ENCODE measurements around the gene DNAH3. TPM values are rescaled to one million over a fixed set of nuclear protein-coding genes. Genes with fewer than 3 reads are reported as not detected.

DNAH3 gene
- polyA plus RNA-seq, 2 of the 4 experiments (the other 2 are of a cell fraction) = 0.37 to 0.81 TPM

- Histone ChIP-seq H3K4me1 (no peaks in the 10 kb centered on the region), H3K9me3 (no peaks in the 10 kb centered on the region), H3K4me2 (no peak overlapping the region), H3K4me3 (no peak overlapping the region), H3K27ac (no peak overlapping the region)
- POLR2A ChIA-PET = no interaction called here
- no peak for ATAC-seq
- CTCF ChIA-PET = interaction anchor here (0.7 kb wide), 1 partner anchor 92 kb away, joined by 3 read pairs; no protein-coding TSS in a partner anchor
- 37% methylated on average over 6 of the region's 6 CpGs for WGBS (ENCODE audit: missing lambda C conversion rate)
- TF ChIP-seq, protein P1, sequence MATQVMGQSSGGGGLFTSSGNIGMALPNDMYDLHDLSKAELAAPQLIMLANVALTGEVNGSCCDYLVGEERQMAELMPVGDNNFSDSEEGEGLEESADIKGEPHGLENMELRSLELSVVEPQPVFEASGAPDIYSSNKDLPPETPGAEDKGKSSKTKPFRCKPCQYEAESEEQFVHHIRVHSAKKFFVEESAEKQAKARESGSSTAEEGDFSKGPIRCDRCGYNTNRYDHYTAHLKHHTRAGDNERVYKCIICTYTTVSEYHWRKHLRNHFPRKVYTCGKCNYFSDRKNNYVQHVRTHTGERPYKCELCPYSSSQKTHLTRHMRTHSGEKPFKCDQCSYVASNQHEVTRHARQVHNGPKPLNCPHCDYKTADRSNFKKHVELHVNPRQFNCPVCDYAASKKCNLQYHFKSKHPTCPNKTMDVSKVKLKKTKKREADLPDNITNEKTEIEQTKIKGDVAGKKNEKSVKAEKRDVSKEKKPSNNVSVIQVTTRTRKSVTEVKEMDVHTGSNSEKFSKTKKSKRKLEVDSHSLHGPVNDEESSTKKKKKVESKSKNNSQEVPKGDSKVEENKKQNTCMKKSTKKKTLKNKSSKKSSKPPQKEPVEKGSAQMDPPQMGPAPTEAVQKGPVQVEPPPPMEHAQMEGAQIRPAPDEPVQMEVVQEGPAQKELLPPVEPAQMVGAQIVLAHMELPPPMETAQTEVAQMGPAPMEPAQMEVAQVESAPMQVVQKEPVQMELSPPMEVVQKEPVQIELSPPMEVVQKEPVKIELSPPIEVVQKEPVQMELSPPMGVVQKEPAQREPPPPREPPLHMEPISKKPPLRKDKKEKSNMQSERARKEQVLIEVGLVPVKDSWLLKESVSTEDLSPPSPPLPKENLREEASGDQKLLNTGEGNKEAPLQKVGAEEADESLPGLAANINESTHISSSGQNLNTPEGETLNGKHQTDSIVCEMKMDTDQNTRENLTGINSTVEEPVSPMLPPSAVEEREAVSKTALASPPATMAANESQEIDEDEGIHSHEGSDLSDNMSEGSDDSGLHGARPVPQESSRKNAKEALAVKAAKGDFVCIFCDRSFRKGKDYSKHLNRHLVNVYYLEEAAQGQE (IDR thresholded peaks at IDR 0.05) = no peak
- no peak for TF ChIP-seq BHLHE40 (IDR thresholded peaks at IDR 0.05; ENCODE audit: low read depth, low read length)
- no peak for TF ChIP-seq NPAS2 (CRISPR knock-in tag; IDR thresholded peaks at IDR 0.05; ENCODE audit: borderline replicate concordance)
- no peak for TF ChIP-seq BCL3 (IDR thresholded peaks at IDR 0.05)
- TF ChIP-seq HDAC2 (IDR thresholded peaks at IDR 0.05) = no peak
- no peak for TF ChIP-seq KDM1A (IDR thresholded peaks at IDR 0.05; ENCODE audit: low read depth)
- TF ChIP-seq, protein P2, sequence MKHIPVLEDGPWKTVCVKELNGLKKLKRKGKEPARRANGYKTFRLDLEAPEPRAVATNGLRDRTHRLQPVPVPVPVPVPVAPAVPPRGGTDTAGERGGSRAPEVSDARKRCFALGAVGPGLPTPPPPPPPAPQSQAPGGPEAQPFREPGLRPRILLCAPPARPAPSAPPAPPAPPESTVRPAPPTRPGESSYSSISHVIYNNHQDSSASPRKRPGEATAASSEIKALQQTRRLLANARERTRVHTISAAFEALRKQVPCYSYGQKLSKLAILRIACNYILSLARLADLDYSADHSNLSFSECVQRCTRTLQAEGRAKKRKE (CRISPR knock-in tag; IDR thresholded peaks at IDR 0.05; ENCODE audit: low read depth) = no peak
- no peak for DNase-seq (ENCODE audit: low read depth in 1 of 2, low spot score in 1 of 2)
- no peak for FAIRE-seq
These were observed 209.6 kb downstream of the DNAH3 start for GRCh38 chr16:20940871-20941635.

- ATAC-seq (no peak), FAIRE-seq (no peak), DNase-seq (ENCODE audit: low read depth in 1 of 2, low spot score in 1 of 2) (no peak)
- CTCF ChIA-PET = interaction anchor here (0.6 to 1.2 kb wide), 3 partner anchors 27 to 145 kb away, joined by 3 read pairs; no protein-coding TSS in a partner anchor
- no peak overlapping the region for H3K4me2 ChIP-seq
- H3K9me3 ChIP-seq = no peaks in the 10 kb centered on the region
- TF ChIP-seq USF2 (IDR thresholded peaks at IDR 0.05) (no peak), EHF (CRISPR knock-in tag; IDR thresholded peaks at IDR 0.05) (no peak), POLR2AphosphoS2 (conservative IDR thresholded peaks at IDR 0.05; ENCODE audit: low read length) (no peak), MAFK (IDR thresholded peaks at IDR 0.05; ENCODE audit: partially characterized antibody) (no peak), GATA3 (IDR thresholded peaks at IDR 0.05; ENCODE audit: borderline replicate concordance) (no peak), ZFP36 (IDR thresholded peaks at IDR 0.05; ENCODE audit: borderline replicate concordance, partially characterized antibody) (no peak), RARB (CRISPR knock-in tag; IDR thresholded peaks at IDR 0.05) (no peak), BCL3 (IDR thresholded peaks at IDR 0.05) (no peak), HOXA7 (CRISPR knock-in tag; IDR thresholded peaks at IDR 0.05) (no peak), HDAC2 (IDR thresholded peaks at IDR 0.05) (no peak), MYC (IDR thresholded peaks at IDR 0.05; ENCODE audit: borderline replicate concordance, low read length) (no peak), EP300 (IDR thresholded peaks at IDR 0.05) (no peak), ELK1 (IDR thresholded peaks at IDR 0.05; ENCODE audit: low read depth, low read length) (no peak), CHD2 (IDR thresholded peaks at IDR 0.05; ENCODE audit: low read length, partially characterized antibody) (no peak), BHLHE40 (IDR thresholded peaks at IDR 0.05; ENCODE audit: low read depth, low read length) (no peak), RFX5 (IDR thresholded peaks at IDR 0.05) (no peak), TFCP2L1 (CRISPR knock-in tag; IDR thresholded peaks at IDR 0.05) (no peak), HEYL (CRISPR knock-in tag; IDR thresholded peaks at IDR 0.05) (no peak)
- TF ChIP-seq, protein P1 (IDR thresholded peaks at IDR 0.05) = no peak
- POLR2A ChIA-PET = no interaction called here
- no peak overlapping the region for H3K4me3 ChIP-seq
- H3K27ac ChIP-seq = no peak overlapping the region
- H3K4me1 ChIP-seq = no peaks in the 10 kb centered on the region
These were observed 211.0 kb downstream of the DNAH3 start for GRCh38 chr16:20939611-20940010.
